Fibroblast of lung (primary cell): ENCODE results near the gene CRACDL. TPM values are rescaled to one million over a fixed set of nuclear protein-coding genes. Genes with fewer than 3 reads are reported as not detected.

Experiments used
- DNase-seq, 2 donors: peaks; one replicate each; pipeline versions ENCODE4 v3.0.0 to v3.0.0-alpha.2; 2010; ENCODE audit warnings: low read depth in 2 of 2
- H2AFZ ChIP-seq: 2 replicates; pipeline ENCODE4 v1.5.1; 2012; ENCODE audit warnings: low read length, control low read depth, inconsistent platforms
- H3K27ac ChIP-seq: 2 replicates; pipeline ENCODE4 v1.5.1; 2011; ENCODE audit warnings: low read length, control low read depth; ENCODE audit not compliant: insufficient read depth
- H3K27me3 ChIP-seq: 2 replicates; pipeline ENCODE4 v1.5.1; 2011; ENCODE audit warnings: mild to moderate bottlenecking, low read length; ENCODE audit not compliant: control insufficient read depth, insufficient read depth
- H3K36me3 ChIP-seq: 2 replicates; pipeline ENCODE4 v1.5.1; 2011; ENCODE audit warnings: low read length; ENCODE audit not compliant: control insufficient read depth, insufficient read depth
- H3K4me1 ChIP-seq: 2 replicates; pipeline ENCODE4 v1.5.1; 2011; ENCODE audit warnings: low read length; ENCODE audit not compliant: control insufficient read depth, insufficient read depth; ENCODE audit errors: extremely low read depth
- H3K4me2 ChIP-seq: 2 replicates; pipeline ENCODE4 v1.5.1; 2011; ENCODE audit warnings: low read length, control low read depth; ENCODE audit not compliant: insufficient read depth; ENCODE audit errors: extremely low read depth
- H3K4me3 ChIP-seq, 4 experiments: fragments of 200-600 bp in 1 of 4; sonication (generic) in 1 of 4; replicated peaks in 1 of 4; 2 replicates each; pipeline ENCODE4 v1.5.1; 2011 to 2016; ENCODE audit warnings: low read length in 4 of 4, low read depth in 3 of 4, mild to moderate bottlenecking in 3 of 4, control low read depth in 2 of 4, inconsistent platforms in 1 of 4, mixed read lengths in 1 of 4; ENCODE audit not compliant: insufficient read depth in 1 of 4; ENCODE audit errors: control extremely low read depth in 1 of 4
- H3K79me2 ChIP-seq: 2 replicates; pipeline ENCODE4 v1.5.1; 2012; ENCODE audit warnings: mild to moderate bottlenecking, low read length, inconsistent platforms; ENCODE audit not compliant: control insufficient read depth, insufficient read depth
- H3K9ac ChIP-seq: 2 replicates; pipeline ENCODE4 v1.5.1; 2011; ENCODE audit warnings: mild to moderate bottlenecking, low read length, control low read depth; ENCODE audit not compliant: insufficient read depth
- H3K9me3 ChIP-seq: 2 replicates; pipeline ENCODE4 v1.5.1; 2012; ENCODE audit warnings: low read depth, low read length; ENCODE audit not compliant: control insufficient read depth, insufficient read depth
- H4K20me1 ChIP-seq: 2 replicates; pipeline ENCODE4 v1.5.1; 2011; ENCODE audit warnings: low read length; ENCODE audit not compliant: control insufficient read depth, insufficient read depth; ENCODE audit errors: extremely low read depth
- CTCF ChIP-seq, 2 donors: IDR thresholded peaks in 1 of 2; conservative IDR thresholded peaks in 1 of 2; 1 replicate in 1 of 2; 2 replicates in 1 of 2; pipeline ENCODE4 v1.5.1; 2011 to 2012; ENCODE audit warnings: low read length in 2 of 2, control low read depth in 1 of 2, inconsistent platforms in 1 of 2, low read depth in 1 of 2, mild to moderate bottlenecking in 1 of 2
- EZH2 ChIP-seq: IDR thresholded peaks from 2 replicates; pipeline ENCODE4 v1.5.1; 2012; ENCODE audit warnings: low read length, control low read depth, mild to moderate bottlenecking; ENCODE audit errors: missing control alignments
- polyA plus RNA-seq, 2 donors: library from polyadenylated mRNA; depleted of rRNA in 1 of 2; stranded (reverse) in 1 of 2; unstranded in 1 of 2; fragments of >200 nt; gene quantifications; 2 replicates each; pipeline ENCODE4 v1.2.1, GENCODE V29; 2011 to 2012; ENCODE audit warnings: missing spikeins in 1 of 2
- total RNA-seq: library from RNA; depleted of rRNA; stranded (reverse); fragments of >200 nt; gene quantifications from 2 replicates; pipeline ENCODE4 v1.2.1, GENCODE V29; 2014

Gene CRACDL
- total and polyA plus RNA-seq, 2 donors (not counting 1 experiment from before 2014, with no cell fraction given): not detected

GRCh38 chr2:98761909-98762308 is 174.1 kb downstream of the CRACDL start:
- Histone ChIP-seq H2AFZ (no peak overlapping the region), H3K4me3 (no peak overlapping the region), H3K9me3 (no peaks in the 10 kb centered on the region), H3K27me3 (no peaks in the 10 kb centered on the region), H3K36me3 (no peaks in the 10 kb centered on the region), H3K79me2 (no peaks in the 10 kb centered on the region), H3K27ac (no peak overlapping the region), H3K4me2 (no peak overlapping the region), H3K9ac (no peak overlapping the region), H3K4me1 (no peaks in the 10 kb centered on the region), H4K20me1 (no peaks in the 10 kb centered on the region)
- no peak for DNase-seq
- no peak for TF ChIP-seq CTCF (conservative IDR thresholded peaks at IDR 0.05 in 1 of 2, IDR thresholded peaks at IDR 0.05 in 1 of 2; ENCODE audit: low read depth in 1 of 2, low read length in 2 of 2)
- TF ChIP-seq EZH2: no peak

GRCh38 chr2:98761267-98761781 is 174.7 kb downstream of the CRACDL start:
- no peak overlapping the region for H3K4me3 ChIP-seq
- no peaks in the 10 kb centered on the region for H3K79me2 ChIP-seq
- DNase-seq: no peak
- no peak overlapping the region for H2AFZ ChIP-seq
- no peaks in the 10 kb centered on the region for H3K36me3 ChIP-seq
- H3K9me3 ChIP-seq: no peaks in the 10 kb centered on the region
- H3K27ac ChIP-seq: no peak overlapping the region
- H3K4me2 ChIP-seq: no peak overlapping the region
- no peak overlapping the region for H3K9ac ChIP-seq
- H3K4me1 ChIP-seq: no peaks in the 10 kb centered on the region
- TF ChIP-seq EZH2 (no peak), CTCF (conservative IDR thresholded peaks at IDR 0.05 in 1 of 2, IDR thresholded peaks at IDR 0.05 in 1 of 2; ENCODE audit: low read depth in 1 of 2, low read length in 2 of 2) (no peak)
- H4K20me1 ChIP-seq: no peaks in the 10 kb centered on the region
- no peaks in the 10 kb centered on the region for H3K27me3 ChIP-seq

GRCh38 chr2:98759827-98760625 is 176.0 kb downstream of the CRACDL start:
- no peaks in the 10 kb centered on the region for H3K4me1 ChIP-seq
- H2AFZ ChIP-seq: no peak overlapping the region
- H3K36me3 ChIP-seq: no peaks in the 10 kb centered on the region
- H3K4me2 ChIP-seq: no peak overlapping the region
- H3K9ac ChIP-seq: no peak overlapping the region
- DNase-seq: no peak
- H3K27ac ChIP-seq: no peak overlapping the region
- TF ChIP-seq EZH2 (no peak), CTCF (conservative IDR thresholded peaks at IDR 0.05 in 1 of 2, IDR thresholded peaks at IDR 0.05 in 1 of 2; ENCODE audit: low read depth in 1 of 2, low read length in 2 of 2) (no peak)
- no peak overlapping the region for H3K4me3 ChIP-seq
- H4K20me1 ChIP-seq: no peaks in the 10 kb centered on the region
- no peaks in the 10 kb centered on the region for H3K79me2 ChIP-seq
- no peaks in the 10 kb centered on the region for H3K27me3 ChIP-seq
- H3K9me3 ChIP-seq: no peaks in the 10 kb centered on the region
